CD4-positive, alpha-beta memory T cell (primary cell): ENCODE results near the gene CHN2. TPM values are rescaled to one million over a fixed set of nuclear protein-coding genes. Genes with fewer than 3 reads are reported as not detected.

Experiments used
- CTCF ChIA-PET: fragments of 350-600 bp; sonication (Branson Sonifier 250); formaldehyde crosslinking; loops from one replicate; lab custom pipeline; 2021; ENCODE audit warnings: inconsistent platforms; ENCODE audit not compliant: partially characterized antibody; lab: Charles Lee
- POLR2A ChIA-PET: fragments of 350-600 bp; sonication (Branson Sonifier 250); formaldehyde crosslinking; loops from one replicate; lab custom pipeline; 2021; ENCODE audit not compliant: partially characterized antibody; lab: Charles Lee
- DNase-seq, 5 donors: peaks; one replicate each; pipeline versions ENCODE4 v3.0.0 to v3.0.0-alpha.2; 2020 to 2022; ENCODE audit warnings: mixed read lengths in 1 of 5
- H3K27ac ChIP-seq: one replicate; pipeline ENCODE4 v1.7.0; 2013; ENCODE audit warnings: low read depth, low read length
- H3K27me3 ChIP-seq: 2 replicates; pipeline ENCODE4 v1.7.0; 2013; ENCODE audit warnings: mild to moderate bottlenecking, low read length, moderate library complexity; ENCODE audit not compliant: insufficient read depth
- H3K36me3 ChIP-seq: 2 replicates; pipeline ENCODE4 v1.7.0; 2013; ENCODE audit warnings: mild to moderate bottlenecking, low read length, moderate library complexity; ENCODE audit not compliant: insufficient read depth
- H3K4me1 ChIP-seq: 2 replicates; pipeline ENCODE4 v1.7.0; 2013; ENCODE audit warnings: mild to moderate bottlenecking, low read length, moderate library complexity; ENCODE audit not compliant: insufficient read depth
- H3K4me3 ChIP-seq, 2 donors: one replicate each; pipeline ENCODE4 v1.7.0; 2013; ENCODE audit warnings: low read length in 2 of 2, mild to moderate bottlenecking in 1 of 2
- H3K9me3 ChIP-seq, 2 donors: one replicate each; pipeline ENCODE4 v1.7.0; 2013; ENCODE audit warnings: low read length in 2 of 2, control low read depth in 1 of 2; ENCODE audit not compliant: control insufficient read depth in 1 of 2
- H3K27ac Mint-ChIP-seq, 7 donors: one replicate each; pipeline ENCODE4 v1.8.0; 2020 to 2021; ENCODE audit warnings: mixed read lengths in 7 of 7, mild to moderate bottlenecking in 6 of 7, inconsistent platforms in 3 of 7, moderate library complexity in 3 of 7
- H3K27me3 Mint-ChIP-seq, 2 donors: one replicate each; pipeline ENCODE4 v1.8.0; 2020 to 2021; ENCODE audit warnings: mixed read lengths in 2 of 2
- H3K36me3 Mint-ChIP-seq, 2 donors: one replicate each; pipeline ENCODE4 v1.8.0; 2020 to 2021; ENCODE audit warnings: mixed read lengths in 2 of 2, inconsistent platforms in 1 of 2, mild to moderate bottlenecking in 1 of 2
- H3K4me1 Mint-ChIP-seq, 4 donors: one replicate each; pipeline ENCODE4 v1.8.0; 2020 to 2021; ENCODE audit warnings: mixed read lengths in 4 of 4, mild to moderate bottlenecking in 1 of 4
- H3K4me3 Mint-ChIP-seq, 8 donors: one replicate each; pipeline ENCODE4 v1.8.0; 2020 to 2021; ENCODE audit warnings: mixed read lengths in 8 of 8, mild to moderate bottlenecking in 7 of 8, moderate library complexity in 6 of 8, inconsistent platforms in 3 of 8
- H3K9me3 Mint-ChIP-seq, 8 donors: one replicate each; pipeline ENCODE4 v1.8.0; 2020 to 2021; ENCODE audit warnings: mixed read lengths in 8 of 8, mild to moderate bottlenecking in 5 of 8, inconsistent platforms in 3 of 8, moderate library complexity in 1 of 8
- intact Hi-C: fragments of 100-400 bp; cut with micrococcal nuclease; formaldehyde crosslinking; loops from one replicate; pipeline ENCODE4 v1.15.1; 2023
- polyA plus RNA-seq, 2 donors: library from polyadenylated mRNA; unstranded; fragments of 300-500 nt; fragmentation: Illumina TruSeq; gene quantifications; one replicate each; pipeline ENCODE4 v1.2.3, GENCODE V29; 2021
- total RNA-seq, 2 experiments: library from RNA; stranded (reverse); gene quantifications; one replicate each; pipeline ENCODE4 v1.2.3, GENCODE V29; 2021

Gene CHN2
- total and polyA plus RNA-seq, 4 experiments from 2014 or later, result 1.8 to 7.6 (median 3.5) TPM

- ChIA-PET CTCF (no interaction called here), POLR2A (no interaction called here)
- no peaks in the 10 kb centered on the region for H3K27me3 Mint-ChIP-seq
- no peak for DNase-seq
- no peaks in the 10 kb centered on the region for H3K4me1 ChIP-seq
- H3K27ac Mint-ChIP-seq, result no peak overlapping the region
- no peaks in the 10 kb centered on the region for H3K36me3 ChIP-seq
- H3K27ac ChIP-seq, result no peak overlapping the region
- H3K9me3 ChIP-seq, result no peaks in the 10 kb centered on the region
- H3K9me3 Mint-ChIP-seq, result no peaks in the 10 kb centered on the region
- H3K4me3 Mint-ChIP-seq, result no peak overlapping the region
- no peaks in the 10 kb centered on the region for H3K36me3 Mint-ChIP-seq
- no peaks in the 10 kb centered on the region for H3K4me1 Mint-ChIP-seq
- intact Hi-C loops, result no loop called here
- no peak overlapping the region for H3K4me3 ChIP-seq
- no peaks in the 10 kb centered on the region for H3K27me3 ChIP-seq
Measured at GRCh38 chr7:29479301-29480200, 285.0 kb downstream of the CHN2 start.

GRCh38 chr7:29480451-29480850 is 285.9 kb downstream of the CHN2 start:
- Mint-ChIP-seq H3K9me3 (no peaks in the 10 kb centered on the region), H3K27me3 (no peaks in the 10 kb centered on the region), H3K4me1 (peaks cover 0 to 2% (median 0%) of the 10 kb centered on the region in 4 donors), H3K36me3 (no peaks in the 10 kb centered on the region), H3K27ac (no peak overlapping the region), H3K4me3 (no peak overlapping the region)
- Histone ChIP-seq H3K36me3 (no peaks in the 10 kb centered on the region), H3K27me3 (no peaks in the 10 kb centered on the region), H3K4me3 (no peak overlapping the region), H3K4me1 (no peaks in the 10 kb centered on the region), H3K27ac (no peak overlapping the region), H3K9me3 (no peaks in the 10 kb centered on the region)
- DNase-seq, result no peak
- ChIA-PET CTCF (no interaction called here), POLR2A (no interaction called here)
- intact Hi-C loops, result no loop called here

GRCh38 chr7:29480934-29481651 is 286.5 kb downstream of the CHN2 start:
- H3K27me3 ChIP-seq, result no peaks in the 10 kb centered on the region
- H3K27ac ChIP-seq, result no peak overlapping the region
- H3K27me3 Mint-ChIP-seq, result no peaks in the 10 kb centered on the region
- DNase-seq, result no peak
- H3K4me3 Mint-ChIP-seq, result no peak overlapping the region
- no peaks in the 10 kb centered on the region for H3K36me3 Mint-ChIP-seq
- ChIA-PET POLR2A (no interaction called here), CTCF (no interaction called here)
- no peak overlapping the region for H3K4me3 ChIP-seq
- H3K27ac Mint-ChIP-seq, result no peak overlapping the region
- H3K4me1 Mint-ChIP-seq, result peaks cover 0 to 2% (median 0%) of the 10 kb centered on the region in 4 donors
- no peaks in the 10 kb centered on the region for H3K9me3 Mint-ChIP-seq
- H3K36me3 ChIP-seq, result no peaks in the 10 kb centered on the region
- intact Hi-C loops, result no loop called here
- H3K4me1 ChIP-seq, result no peaks in the 10 kb centered on the region
- no peaks in the 10 kb centered on the region for H3K9me3 ChIP-seq

- ChIA-PET POLR2A (no interaction called here), CTCF (no interaction called here)
- Mint-ChIP-seq H3K27me3 (no peaks in the 10 kb centered on the region), H3K4me1 (peaks cover 0 to 2% (median 0%) of the 10 kb centered on the region in 4 donors), H3K36me3 (no peaks in the 10 kb centered on the region), H3K4me3 (no peak overlapping the region), H3K9me3 (no peaks in the 10 kb centered on the region), H3K27ac (no peak overlapping the region)
- Histone ChIP-seq H3K9me3 (no peaks in the 10 kb centered on the region), H3K4me1 (no peaks in the 10 kb centered on the region), H3K36me3 (no peaks in the 10 kb centered on the region), H3K27ac (no peak overlapping the region), H3K27me3 (no peaks in the 10 kb centered on the region), H3K4me3 (no peak overlapping the region)
- no peak for DNase-seq
- intact Hi-C loops, result no loop called here
Measured at GRCh38 chr7:29482056-29482455, 287.5 kb downstream of the CHN2 start.

GRCh38 chr7:29483219-29484104 is 288.9 kb downstream of the CHN2 start:
- ChIA-PET CTCF (no interaction called here), POLR2A (no interaction called here)
- intact Hi-C loops, result no loop called here
- Histone ChIP-seq H3K9me3 (no peaks in the 10 kb centered on the region), H3K4me3 (no peak overlapping the region), H3K4me1 (no peaks in the 10 kb centered on the region), H3K36me3 (no peaks in the 10 kb centered on the region), H3K27ac (no peak overlapping the region), H3K27me3 (no peaks in the 10 kb centered on the region)
- Mint-ChIP-seq H3K27ac (no peak overlapping the region), H3K9me3 (no peaks in the 10 kb centered on the region), H3K27me3 (no peaks in the 10 kb centered on the region), H3K4me3 (no peak overlapping the region), H3K4me1 (peaks cover 0 to 2% (median under 1%) of the 10 kb centered on the region in 4 donors), H3K36me3 (no peaks in the 10 kb centered on the region)
- no peak for DNase-seq

- no peak for DNase-seq
- Mint-ChIP-seq H3K4me1 (peaks cover 0 to 2% (median under 1%) of the 10 kb centered on the region in 4 donors), H3K36me3 (no peaks in the 10 kb centered on the region), H3K27ac (no peak overlapping the region), H3K27me3 (no peaks in the 10 kb centered on the region), H3K4me3 (no peak overlapping the region), H3K9me3 (no peaks in the 10 kb centered on the region)
- H3K36me3 ChIP-seq, result no peaks in the 10 kb centered on the region
- ChIA-PET POLR2A (no interaction called here), CTCF (no interaction called here)
- H3K27ac ChIP-seq, result no peak overlapping the region
- intact Hi-C loops, result no loop called here
- no peaks in the 10 kb centered on the region for H3K9me3 ChIP-seq
- H3K4me1 ChIP-seq, result no peaks in the 10 kb centered on the region
- no peak overlapping the region for H3K4me3 ChIP-seq
- no peaks in the 10 kb centered on the region for H3K27me3 ChIP-seq
Measured at GRCh38 chr7:29484280-29484679, 289.7 kb downstream of the CHN2 start.
